Breast epithelium (tissue), 4 donors: ENCODE measurements around the gene ADAMTSL3. TPM values are rescaled to one million over a fixed set of nuclear protein-coding genes. Genes with fewer than 3 reads are reported as not detected.

Experiments used
- DNase-seq, 2 donors: peaks; one replicate each; pipeline ENCODE4 v3.0.0-alpha.2; 2019; ENCODE audit warnings: low spot score in 2 of 2
- H3K27ac ChIP-seq, 2 donors: fragments of 200-600 bp; sonication (generic) in 1 of 2; one replicate each; pipeline ENCODE4 v1.5.1; 2016 to 2019; ENCODE audit warnings: mild to moderate bottlenecking in 1 of 2
- H3K27me3 ChIP-seq, 2 donors: fragments of 200-600 bp; sonication (generic) in 1 of 2; one replicate each; pipeline versions ENCODE4 v1.5.1 to v1.6.0; 2017 to 2019; ENCODE audit warnings: control low read depth in 1 of 2, mild to moderate bottlenecking in 1 of 2
- H3K36me3 ChIP-seq: fragments of 200-600 bp; one replicate; pipeline ENCODE4 v1.5.1; 2019
- H3K4me1 ChIP-seq, 2 donors: fragments of 200-600 bp; sonication (generic); one replicate each; pipeline ENCODE4 v1.5.1; 2016 to 2019; ENCODE audit warnings: control low read depth in 1 of 2
- H3K4me3 ChIP-seq, 3 donors: fragments of 200-600 bp; sonication (generic); 1 replicate in 2 of 3; 2 replicates in 1 of 3; pipeline ENCODE4 v1.5.1; 2016 to 2019; ENCODE audit warnings: mild to moderate bottlenecking in 3 of 3, moderate library complexity in 2 of 3
- H3K9me3 ChIP-seq, 2 donors: fragments of 200-600 bp; sonication (generic) in 1 of 2; one replicate each; pipeline ENCODE4 v1.5.1; 2016 to 2019; ENCODE audit warnings: control low read depth in 1 of 2
- POLR2A ChIP-seq: fragments of 450-650 bp; IDR thresholded peaks from one replicate; pipeline ENCODE4 v1.6.1; 2016; ENCODE audit warnings: antibody characterized with exemption, mild to moderate bottlenecking, moderate library complexity
- POLR2AphosphoS5 ChIP-seq, 3 donors: sonication (generic); formaldehyde crosslinking; IDR thresholded peaks; one replicate each; pipeline ENCODE4 v1.6.1; 2017; ENCODE audit warnings: antibody characterized with exemption in 3 of 3
- intact Hi-C: fragments of 100-400 bp; cut with DNase I; formaldehyde crosslinking; loops from one replicate; pipeline ENCODE4 v1.15.1; 2023; ENCODE audit warnings: low total_unique reads
- total RNA-seq, 3 donors: library from RNA; depleted of rRNA; stranded (reverse); fragments of >200 nt; gene quantifications; one replicate each; pipeline ENCODE4 v1.1.0, GENCODE V29; 2016
- TF ChIP-seq, protein P1 (sequence below), 3 donors: fragments of 450-650 bp; IDR thresholded peaks; one replicate each; pipeline ENCODE4 v1.5.1; 2016 to 2017; ENCODE audit warnings: antibody characterized with exemption in 3 of 3, mild to moderate bottlenecking in 3 of 3, moderate library complexity in 3 of 3

The ADAMTSL3 gene
- total RNA-seq, 3 donors from 2014 or later: 1.8 to 3.9 (median 2.7) TPM

GRCh38 chr15:83913034-83913632, 259.2 kb downstream of the ADAMTSL3 start:
- Histone ChIP-seq H3K27ac (no peak overlapping the region), H3K4me1 (no peaks in the 10 kb centered on the region), H3K27me3 (no peaks in the 10 kb centered on the region), H3K36me3 (no peaks in the 10 kb centered on the region), H3K4me3 (no peak overlapping the region), H3K9me3 (peaks cover 0 to 4% of the 10 kb centered on the region in 2 donors)
- intact Hi-C loops: no loop called here
- TF ChIP-seq, protein P1, sequence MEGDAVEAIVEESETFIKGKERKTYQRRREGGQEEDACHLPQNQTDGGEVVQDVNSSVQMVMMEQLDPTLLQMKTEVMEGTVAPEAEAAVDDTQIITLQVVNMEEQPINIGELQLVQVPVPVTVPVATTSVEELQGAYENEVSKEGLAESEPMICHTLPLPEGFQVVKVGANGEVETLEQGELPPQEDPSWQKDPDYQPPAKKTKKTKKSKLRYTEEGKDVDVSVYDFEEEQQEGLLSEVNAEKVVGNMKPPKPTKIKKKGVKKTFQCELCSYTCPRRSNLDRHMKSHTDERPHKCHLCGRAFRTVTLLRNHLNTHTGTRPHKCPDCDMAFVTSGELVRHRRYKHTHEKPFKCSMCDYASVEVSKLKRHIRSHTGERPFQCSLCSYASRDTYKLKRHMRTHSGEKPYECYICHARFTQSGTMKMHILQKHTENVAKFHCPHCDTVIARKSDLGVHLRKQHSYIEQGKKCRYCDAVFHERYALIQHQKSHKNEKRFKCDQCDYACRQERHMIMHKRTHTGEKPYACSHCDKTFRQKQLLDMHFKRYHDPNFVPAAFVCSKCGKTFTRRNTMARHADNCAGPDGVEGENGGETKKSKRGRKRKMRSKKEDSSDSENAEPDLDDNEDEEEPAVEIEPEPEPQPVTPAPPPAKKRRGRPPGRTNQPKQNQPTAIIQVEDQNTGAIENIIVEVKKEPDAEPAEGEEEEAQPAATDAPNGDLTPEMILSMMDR (IDR thresholded peaks at IDR 0.05): no peak
- TF ChIP-seq POLR2AphosphoS5 (IDR thresholded peaks at IDR 0.05) (no peak), POLR2A (no peak)
- no peak for DNase-seq

GRCh38 chr15:83914906-83915305, 261.0 kb downstream of the ADAMTSL3 start:
- intact Hi-C loops: no loop called here

DNA sequence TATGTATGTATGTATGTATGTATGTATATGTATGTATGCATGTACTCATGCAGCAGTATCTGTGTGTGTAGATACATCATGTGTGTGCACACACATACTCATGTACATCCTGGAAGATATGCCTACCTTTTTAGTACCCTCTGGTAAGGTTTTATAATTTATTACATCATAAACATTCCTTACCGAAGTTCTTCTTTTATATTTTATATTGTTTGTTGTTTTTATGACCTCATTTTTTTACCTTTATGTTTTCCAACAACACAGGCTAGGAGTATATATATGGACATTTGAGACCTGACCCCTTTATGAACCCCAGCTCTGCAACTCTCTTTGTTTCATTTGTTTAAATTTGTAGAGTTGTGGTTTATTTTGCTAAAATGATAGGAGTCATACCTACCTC, 263.5 kb downstream of the ADAMTSL3 start:
- intact Hi-C loops: no loop called here
- Histone ChIP-seq H3K4me3 (no peak overlapping the region), H3K27me3 (no peaks in the 10 kb centered on the region), H3K9me3 (no peaks in the 10 kb centered on the region), H3K36me3 (no peaks in the 10 kb centered on the region), H3K27ac (no peak overlapping the region), H3K4me1 (no peaks in the 10 kb centered on the region)
- DNase-seq: no peak
- TF ChIP-seq, protein P1 (IDR thresholded peaks at IDR 0.05): no peak
- no peak for TF ChIP-seq POLR2A
- TF ChIP-seq POLR2AphosphoS5 (IDR thresholded peaks at IDR 0.05): no peak

More at GRCh38 chr15:83914906-83915305, 261.0 kb downstream of the ADAMTSL3 start:
- no peak for TF ChIP-seq POLR2A
- no peak for TF ChIP-seq POLR2AphosphoS5 (IDR thresholded peaks at IDR 0.05)
- TF ChIP-seq, protein P1 (IDR thresholded peaks at IDR 0.05): no peak
- Histone ChIP-seq H3K9me3 (no peaks in the 10 kb centered on the region), H3K36me3 (no peaks in the 10 kb centered on the region), H3K27me3 (no peaks in the 10 kb centered on the region), H3K4me1 (no peaks in the 10 kb centered on the region), H3K4me3 (no peak overlapping the region), H3K27ac (no peak overlapping the region)
- DNase-seq: no peak

GRCh38 chr15:83918011-83918410, 264.1 kb downstream of the ADAMTSL3 start:
- no peaks in the 10 kb centered on the region for H3K9me3 ChIP-seq
- H3K27me3 ChIP-seq: no peaks in the 10 kb centered on the region
- no peak overlapping the region for H3K4me3 ChIP-seq
- TF ChIP-seq, protein P1 (IDR thresholded peaks at IDR 0.05): no peak
- TF ChIP-seq POLR2AphosphoS5 (IDR thresholded peaks at IDR 0.05) (no peak), POLR2A (no peak)
- no peaks in the 10 kb centered on the region for H3K4me1 ChIP-seq
- no peak for DNase-seq
- H3K36me3 ChIP-seq: no peaks in the 10 kb centered on the region
- no peak overlapping the region for H3K27ac ChIP-seq
- intact Hi-C loops: no loop called here

DNA sequence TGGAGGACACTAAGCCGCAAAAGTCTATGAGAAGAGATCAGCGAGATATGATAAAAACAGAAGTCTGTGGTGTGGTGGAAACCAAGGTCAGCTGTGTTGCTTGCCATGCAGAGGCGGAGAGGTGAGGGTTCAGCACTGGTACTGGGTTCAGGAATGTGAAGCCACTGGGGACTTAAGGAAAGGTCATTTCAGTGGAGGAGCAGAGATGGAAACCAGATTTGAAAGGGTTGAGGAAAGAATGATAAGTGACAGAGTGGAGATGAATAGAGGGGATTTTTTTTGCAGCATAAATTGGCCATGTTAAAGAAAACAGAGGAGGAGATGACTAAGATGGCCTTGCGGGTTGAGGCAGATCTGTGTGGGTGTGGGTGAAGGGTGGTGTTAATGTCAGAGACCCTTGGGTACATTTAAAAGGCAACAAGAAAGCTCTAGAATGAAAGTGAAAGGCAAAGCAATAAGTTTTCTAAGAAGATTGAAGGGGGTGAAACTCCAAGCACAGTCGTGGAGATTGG, 265.5 kb downstream of the ADAMTSL3 start:
- no peak for DNase-seq
- no peaks in the 10 kb centered on the region for H3K36me3 ChIP-seq
- intact Hi-C loops: no loop called here
- no peak overlapping the region for H3K4me3 ChIP-seq
- no peaks in the 10 kb centered on the region for H3K27me3 ChIP-seq
- H3K4me1 ChIP-seq: no peaks in the 10 kb centered on the region
- no peak overlapping the region for H3K27ac ChIP-seq
- H3K9me3 ChIP-seq: no peaks in the 10 kb centered on the region
- TF ChIP-seq POLR2AphosphoS5 (IDR thresholded peaks at IDR 0.05) (no peak), POLR2A (no peak)
- TF ChIP-seq, protein P1 (IDR thresholded peaks at IDR 0.05): no peak
